ENCODE data around the gene KCNJ14.
A peak's percentile ranks its signal among the peaks of the same experiment; 100 is the strongest.

The KCNJ14 gene

GRCh38 chr19:48455171-48455907, at the start of gene KCNJ14:
Gene KCNJ14, plus strand, starts transcription at chr19:48455574. Its CDS starts 6,151 bp downstream, at chr19:48461725.
- DNase-seq (ENCODE audit: low spot score) (no peak), FAIRE-seq (no peak)

GRCh38 chr19:48405850-48406249, 49.5 kb upstream of the KCNJ14 start:
- no peak for FAIRE-seq
- peak; percentile 9 for DNase-seq (ENCODE audit: low spot score)

- DNase-seq (ENCODE audit: low spot score) = peak; percentile 5
- no peak for FAIRE-seq
Measured at GRCh38 chr19:48413879-48414587, 41.3 kb upstream of the KCNJ14 start.

GRCh38 chr19:48415395-48415794, 40.0 kb upstream of the KCNJ14 start:
- DNase-seq (ENCODE audit: low spot score) (no peak), FAIRE-seq (no peak)

- DNase-seq (ENCODE audit: low spot score) (no peak), FAIRE-seq (no peak)
Measured at GRCh38 chr19:48415806-48416221, 39.6 kb upstream of the KCNJ14 start.

GRCh38 chr19:48417421-48417820, 38.0 kb upstream of the KCNJ14 start:
- DNase-seq (ENCODE audit: low spot score) (no peak), FAIRE-seq (no peak)

GRCh38 chr19:48418317-48419064, 36.9 kb upstream of the KCNJ14 start:
- DNase-seq (ENCODE audit: low spot score) = peak; percentile 34
- FAIRE-seq = no peak

- no peak for DNase-seq (ENCODE audit: low spot score)
Measured at GRCh38 chr19:48419158-48419920, 36.0 kb upstream of the KCNJ14 start.

GRCh38 chr19:48421548-48421947, 33.8 kb upstream of the KCNJ14 start:
- no peak for FAIRE-seq
- no peak for DNase-seq (ENCODE audit: low spot score)

More at GRCh38 chr19:48419158-48419920, 36.0 kb upstream of the KCNJ14 start:
- FAIRE-seq = no peak

- DNase-seq (ENCODE audit: low spot score) = peak; percentile 57
- no peak for FAIRE-seq
Measured at GRCh38 chr19:48424694-48425219, 30.6 kb upstream of the KCNJ14 start.

- no peak for FAIRE-seq
- DNase-seq (ENCODE audit: low spot score) = no peak
Measured at GRCh38 chr19:48428670-48429069, 26.7 kb upstream of the KCNJ14 start.

GRCh38 chr19:48433337-48433736, 22.0 kb upstream of the KCNJ14 start:
- DNase-seq (ENCODE audit: low spot score) (no peak), FAIRE-seq (no peak)

GRCh38 chr19:48436586-48436985, 18.8 kb upstream of the KCNJ14 start:
- FAIRE-seq = no peak
- no peak for DNase-seq (ENCODE audit: low spot score)

- FAIRE-seq (no peak), DNase-seq (ENCODE audit: low spot score) (no peak)
Measured at GRCh38 chr19:48441360-48442050, 13.9 kb upstream of the KCNJ14 start.

GRCh38 chr19:48442116-48443035, 13.0 kb upstream of the KCNJ14 start:
- DNase-seq (ENCODE audit: low spot score) (no peak), FAIRE-seq (no peak)

- no peak for DNase-seq (ENCODE audit: low spot score)
- FAIRE-seq = no peak
Measured at GRCh38 chr19:48443256-48443655, 12.1 kb upstream of the KCNJ14 start.

- no peak for DNase-seq (ENCODE audit: low spot score)
- FAIRE-seq = no peak
Measured at GRCh38 chr19:48443731-48444128, 11.6 kb upstream of the KCNJ14 start.

- no peak for DNase-seq (ENCODE audit: low spot score)
- no peak for FAIRE-seq
Measured at GRCh38 chr19:48444129-48444935, 11.0 kb upstream of the KCNJ14 start.

- DNase-seq (ENCODE audit: low spot score) = no peak
Measured at GRCh38 chr19:48444936-48445200, 10.5 kb upstream of the KCNJ14 start.

More at GRCh38 chr19:48444936-48445200, 10.5 kb upstream of the KCNJ14 start:
- FAIRE-seq = no peak

Measured in RCC 7860 (cell line).